Thymus (tissue), 11 donors: ENCODE results near the gene GATAD2A. TPM values are rescaled to one million over a fixed set of nuclear protein-coding genes. Genes with fewer than 3 reads are reported as not detected.

Experiments used
- DNase-seq, 9 donors: peaks; one replicate each; pipeline ENCODE4 v3.0.0-alpha.2; 2013; ENCODE audit warnings: low spot score in 9 of 9, low read depth in 6 of 9, missing footprints in 1 of 9
- H3K27ac ChIP-seq, 2 donors: one replicate each; pipeline ENCODE4 v1.5.1; 2013; ENCODE audit warnings: control low read depth in 1 of 2, low read depth in 1 of 2, low read length in 1 of 2, mild to moderate bottlenecking in 1 of 2, moderate library complexity in 1 of 2
- H3K27me3 ChIP-seq, 2 donors: one replicate each; pipeline ENCODE4 v1.5.1; 2013; ENCODE audit warnings: low read length in 1 of 2; ENCODE audit not compliant: control insufficient read depth in 2 of 2, insufficient read depth in 1 of 2
- H3K36me3 ChIP-seq, 2 donors: one replicate each; pipeline ENCODE4 v1.5.1; 2013; ENCODE audit warnings: low read length in 1 of 2, mild to moderate bottlenecking in 1 of 2, moderate library complexity in 1 of 2; ENCODE audit not compliant: control insufficient read depth in 2 of 2, insufficient read depth in 2 of 2
- H3K4me1 ChIP-seq, 2 donors: one replicate each; pipeline ENCODE4 v1.5.1; 2013; ENCODE audit warnings: low read length in 2 of 2; ENCODE audit not compliant: control insufficient read depth in 2 of 2, insufficient read depth in 2 of 2
- H3K4me3 ChIP-seq, 2 donors: one replicate each; pipeline ENCODE4 v1.5.1; 2013; ENCODE audit warnings: low read length in 2 of 2, control low read depth in 1 of 2, mild to moderate bottlenecking in 1 of 2
- H3K9me3 ChIP-seq, 2 donors: one replicate each; pipeline ENCODE4 v1.5.1; 2013; ENCODE audit warnings: low read length in 1 of 2, mild to moderate bottlenecking in 1 of 2; ENCODE audit not compliant: control insufficient read depth in 2 of 2, insufficient read depth in 1 of 2
- WGBS: extraction: QIAGEN DNeasy Blood & Tissue Kit; methylation state at CpG from one replicate; pipeline ENCODE4 v1.1.7; 2013; 5-methylcytosine and 5-hydroxymethylcytosine counted together
- polyA plus RNA-seq: library from polyadenylated mRNA; stranded (reverse); fragments of 200-250 nt; gene quantifications from one replicate; pipeline ENCODE4 v1.2.3, GENCODE V29; 2013
- total RNA-seq: library from RNA; stranded (reverse); fragments of 120-200 nt; gene quantifications from one replicate; pipeline ENCODE4 v1.2.4, GENCODE V29; 2013
- donor health status: healthy.

GATAD2A gene
- total and polyA plus RNA-seq, 2 donors, result 20.9 to 24.9 TPM

- WGBS, result 98% methylated on average over 9 of the region's 9 CpGs
- peaks cover 30 to 59% of the 10 kb centered on the region in 2 donors for H3K36me3 ChIP-seq
- H3K27ac ChIP-seq, result no peak overlapping the region
- no peaks in the 10 kb centered on the region for H3K27me3 ChIP-seq
- H3K4me3 ChIP-seq, result no peak overlapping the region
- peaks cover 0 to 3% of the 10 kb centered on the region in 2 donors for H3K9me3 ChIP-seq
- peaks cover under 1 to 36% of the 10 kb centered on the region in 2 donors for H3K4me1 ChIP-seq
- DNase-seq, result no peak
These were observed 121.8 kb downstream of the GATAD2A start for GRCh38 chr19:19527371-19527656.

- Histone ChIP-seq H3K9me3 (peaks cover 0 to 3% of the 10 kb centered on the region in 2 donors), H3K27ac (no peak overlapping the region), H3K4me1 (peaks cover 4 to 43% of the 10 kb centered on the region in 2 donors), H3K27me3 (no peaks in the 10 kb centered on the region), H3K36me3 (peaks cover 30 to 57% of the 10 kb centered on the region in 2 donors), H3K4me3 (no peak overlapping the region)
- WGBS, result 98% methylated on average over 27 of the region's 27 CpGs
- DNase-seq, result no peak
These were observed 122.5 kb downstream of the GATAD2A start for GRCh38 chr19:19527674-19528625.

- H3K4me3 ChIP-seq, result no peak within 1 kb of the TSS
- no peaks in the 10 kb centered on the region for H3K27me3 ChIP-seq
- H3K36me3 ChIP-seq, result peaks cover 30 to 53% of the 10 kb centered on the region in 2 donors
- 96% methylated on average over 50 of the region's 50 CpGs for WGBS
- DNase-seq, result no peak
- no peak within 1 kb of the TSS for H3K27ac ChIP-seq
- H3K9me3 ChIP-seq, result peaks cover 0 to 3% of the 10 kb centered on the region in 2 donors
- H3K4me1 ChIP-seq, result peaks cover 4 to 45% of the 10 kb centered on the region in 2 donors
These were observed 123.4 kb downstream of the GATAD2A start, which contains the start of gene YJEFN3 for GRCh38 chr19:19528721-19529490. Gene YJEFN3, plus strand, starts transcription at chr19:19528911. Its CDS starts 22 bp downstream, at chr19:19528933.

GRCh38 chr19:19529783-19530422 is 124.4 kb downstream of the GATAD2A start:
- Histone ChIP-seq H3K27me3 (no peaks in the 10 kb centered on the region), H3K36me3 (peaks cover 26 to 45% of the 10 kb centered on the region in 2 donors), H3K9me3 (peaks cover 0 to 3% of the 10 kb centered on the region in 2 donors), H3K4me3 (no peak overlapping the region), H3K4me1 (peaks cover 4 to 36% of the 10 kb centered on the region in 2 donors), H3K27ac (no peak overlapping the region)
- 95% methylated on average over 11 of the region's 11 CpGs for WGBS
- no peak for DNase-seq

GRCh38 chr19:19530423-19530804 is 124.9 kb downstream of the GATAD2A start:
- Histone ChIP-seq H3K27ac (no peak overlapping the region), H3K4me3 (no peak overlapping the region), H3K27me3 (no peaks in the 10 kb centered on the region), H3K4me1 (peaks cover 4 to 31% of the 10 kb centered on the region in 2 donors), H3K36me3 (peaks cover 21 to 41% of the 10 kb centered on the region in 2 donors), H3K9me3 (peaks cover 0 to 3% of the 10 kb centered on the region in 2 donors)
- 83% methylated on average over 9 of the region's 9 CpGs for WGBS
- no peak for DNase-seq

- Histone ChIP-seq H3K27me3 (peaks cover 0 to 2% of the 10 kb centered on the region in 2 donors), H3K36me3 (peaks cover 17 to 37% of the 10 kb centered on the region in 2 donors), H3K27ac (no peak overlapping the region), H3K4me1 (peaks cover 4 to 31% of the 10 kb centered on the region in 2 donors), H3K4me3 (no peak overlapping the region), H3K9me3 (peaks cover 0 to 3% of the 10 kb centered on the region in 2 donors)
- WGBS, result 96% methylated on average over 4 of the region's 4 CpGs
- no peak for DNase-seq
These were observed 125.4 kb downstream of the GATAD2A start for GRCh38 chr19:19530889-19531288.

GRCh38 chr19:19531951-19532805 is 126.7 kb downstream of the GATAD2A start:
- Histone ChIP-seq H3K27me3 (peaks cover 2 to 12% of the 10 kb centered on the region in 2 donors), H3K4me1 (peaks cover 4 to 21% of the 10 kb centered on the region in 2 donors), H3K9me3 (peaks cover 0 to under 1% of the 10 kb centered on the region in 2 donors), H3K36me3 (peaks cover 16 to 24% of the 10 kb centered on the region in 2 donors), H3K4me3 (no peak overlapping the region), H3K27ac (no peak overlapping the region)
- 37% methylated on average over 48 of the region's 48 CpGs for WGBS
- peak in 8 of 9 donors; percentile 61 to 88 (median 76) for DNase-seq
